Retinal pigment epithelial cell (primary cell): ENCODE data around the gene PAX3.

ENCODE experiments used
- DNase-seq: peaks from one replicate; pipeline ENCODE4 v3.0.0-alpha.2; 2010; ENCODE audit warnings: low read depth
- H3K4me3 ChIP-seq: 2 replicates; pipeline ENCODE4 v1.5.1; 2011; ENCODE audit warnings: mild to moderate bottlenecking, low read length, control low read depth, moderate library complexity
- TF ChIP-seq, protein P1 (sequence below): conservative IDR thresholded peaks from 2 replicates; pipeline ENCODE4 v1.5.1; 2011; ENCODE audit warnings: low read depth, low read length, control low read depth, inconsistent platforms

The PAX3 gene

DNA sequence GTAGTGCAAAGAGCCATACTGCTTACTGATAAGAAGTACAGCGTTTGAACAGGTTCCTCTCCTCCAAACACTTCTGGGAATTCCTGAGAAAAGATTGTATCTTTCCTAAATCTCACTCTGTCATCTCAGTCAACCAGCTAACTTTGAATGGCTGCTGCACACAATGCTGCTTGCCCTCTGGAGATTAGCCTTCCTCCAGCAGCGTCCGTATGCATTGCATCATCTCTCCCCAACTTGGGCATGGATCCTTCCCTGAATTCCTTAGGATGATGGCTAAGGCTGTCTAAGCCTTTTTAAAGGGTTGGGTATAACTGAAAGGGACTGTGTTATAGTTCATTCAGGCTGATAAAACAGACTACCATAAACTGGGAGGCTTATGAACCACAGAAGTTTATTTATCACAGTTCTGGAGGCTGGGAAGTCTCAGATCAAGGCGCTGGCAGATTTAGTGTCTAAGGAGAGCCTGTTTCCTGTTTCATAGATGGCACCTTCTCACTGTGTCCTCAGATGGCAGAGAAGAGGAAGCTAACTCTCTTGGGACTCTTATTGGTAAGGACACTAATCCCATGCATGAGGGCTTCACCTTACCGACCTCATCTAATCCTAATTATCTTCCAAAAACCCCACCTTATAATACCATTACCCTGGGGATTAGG, 105.3 kb downstream of the PAX3 start:
- DNase-seq, result peak; percentile 28
- TF ChIP-seq, protein P1, sequence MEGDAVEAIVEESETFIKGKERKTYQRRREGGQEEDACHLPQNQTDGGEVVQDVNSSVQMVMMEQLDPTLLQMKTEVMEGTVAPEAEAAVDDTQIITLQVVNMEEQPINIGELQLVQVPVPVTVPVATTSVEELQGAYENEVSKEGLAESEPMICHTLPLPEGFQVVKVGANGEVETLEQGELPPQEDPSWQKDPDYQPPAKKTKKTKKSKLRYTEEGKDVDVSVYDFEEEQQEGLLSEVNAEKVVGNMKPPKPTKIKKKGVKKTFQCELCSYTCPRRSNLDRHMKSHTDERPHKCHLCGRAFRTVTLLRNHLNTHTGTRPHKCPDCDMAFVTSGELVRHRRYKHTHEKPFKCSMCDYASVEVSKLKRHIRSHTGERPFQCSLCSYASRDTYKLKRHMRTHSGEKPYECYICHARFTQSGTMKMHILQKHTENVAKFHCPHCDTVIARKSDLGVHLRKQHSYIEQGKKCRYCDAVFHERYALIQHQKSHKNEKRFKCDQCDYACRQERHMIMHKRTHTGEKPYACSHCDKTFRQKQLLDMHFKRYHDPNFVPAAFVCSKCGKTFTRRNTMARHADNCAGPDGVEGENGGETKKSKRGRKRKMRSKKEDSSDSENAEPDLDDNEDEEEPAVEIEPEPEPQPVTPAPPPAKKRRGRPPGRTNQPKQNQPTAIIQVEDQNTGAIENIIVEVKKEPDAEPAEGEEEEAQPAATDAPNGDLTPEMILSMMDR, result no peak
- no peak overlapping the region for H3K4me3 ChIP-seq

DNA sequence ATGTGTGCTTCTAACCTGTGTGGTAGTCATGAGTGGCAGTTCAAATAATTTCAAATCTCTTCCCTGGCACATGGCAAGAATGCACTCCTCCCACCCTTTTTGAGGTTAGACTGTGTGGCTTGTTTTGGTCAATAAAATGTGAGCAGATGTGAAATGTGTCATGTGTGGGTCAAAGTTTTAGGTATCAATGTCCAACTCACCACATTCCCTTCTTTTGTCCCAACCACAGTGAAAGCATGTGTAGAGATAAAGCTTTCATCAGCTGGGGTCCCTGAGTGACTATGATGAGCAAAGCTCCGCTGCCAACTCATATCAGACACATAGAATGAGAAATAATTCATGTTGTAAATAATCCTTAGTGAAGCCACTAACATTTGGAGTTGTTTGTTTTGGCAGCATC, 118.2 kb downstream of the PAX3 start:
- TF ChIP-seq, protein P1, result no peak

GRCh38 chr2:222179592-222179991, 119.2 kb downstream of the PAX3 start:
- no peak overlapping the region for H3K4me3 ChIP-seq
- TF ChIP-seq, protein P1, result no peak
- DNase-seq, result no peak

More for the DNA sequence above, 118.2 kb downstream of the PAX3 start:
- H3K4me3 ChIP-seq, result no peak overlapping the region
- DNase-seq, result no peak

DNA sequence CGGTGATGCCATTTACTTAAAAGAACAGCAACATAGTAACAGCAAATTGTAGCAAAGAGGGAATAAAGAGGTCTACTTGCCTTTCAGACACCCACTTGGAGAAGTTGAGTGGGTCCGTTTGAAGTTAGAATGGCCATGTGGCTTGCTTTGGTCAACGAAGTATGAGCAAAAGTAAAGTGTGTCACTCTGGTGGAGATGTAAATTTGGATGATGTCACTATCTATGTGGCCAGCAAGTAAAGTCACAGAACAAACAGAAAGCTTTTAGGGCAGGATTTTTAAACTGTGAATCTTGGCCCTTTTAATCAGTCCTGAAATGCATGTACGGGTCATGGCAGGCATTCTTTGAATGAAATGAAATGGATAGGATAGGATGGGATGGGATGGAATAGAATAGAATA, 120.3 kb downstream of the PAX3 start:
- no peak overlapping the region for H3K4me3 ChIP-seq
- TF ChIP-seq, protein P1, result no peak
- DNase-seq, result no peak

DNA sequence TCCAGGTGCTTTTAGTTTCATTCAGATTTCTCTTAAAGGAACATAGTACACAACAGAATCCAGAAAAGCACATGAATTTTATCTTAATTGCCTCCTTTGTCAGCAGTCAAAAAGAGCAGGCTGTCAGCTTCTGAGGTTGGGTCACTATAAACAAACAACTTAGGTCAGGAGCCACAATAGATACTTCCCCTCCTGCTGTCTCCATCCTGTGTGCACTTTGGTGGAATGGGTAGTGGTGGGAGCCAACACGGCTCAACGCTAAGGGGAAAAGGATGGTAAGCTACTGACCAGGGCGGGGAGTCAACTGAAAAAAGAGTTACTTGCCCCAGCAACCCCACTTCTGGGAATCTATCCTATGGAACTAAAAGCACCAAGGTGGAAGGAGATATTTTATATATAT, 121.9 kb downstream of the PAX3 start:
- DNase-seq, result no peak
- TF ChIP-seq, protein P1, result no peak

GRCh38 chr2:222174450-222174849, 124.3 kb downstream of the PAX3 start:
- TF ChIP-seq, protein P1, result no peak
- no peak overlapping the region for H3K4me3 ChIP-seq
- DNase-seq, result no peak

More for the DNA sequence above, 121.9 kb downstream of the PAX3 start:
- no peak overlapping the region for H3K4me3 ChIP-seq

- H3K4me3 ChIP-seq, result no peak overlapping the region
- TF ChIP-seq, protein P1, result no peak
- DNase-seq, result peak; percentile 95
These were observed 129.5 kb downstream of the PAX3 start for GRCh38 chr2:222169346-222169745.
